Measurements from ENCODE around the gene IRX6. TPM values are rescaled to one million over a fixed set of nuclear protein-coding genes. Genes with fewer than 3 reads are reported as not detected.

IRX6 gene
- total RNA-seq, 1 experiment from 2014 or later: not detected

DNA sequence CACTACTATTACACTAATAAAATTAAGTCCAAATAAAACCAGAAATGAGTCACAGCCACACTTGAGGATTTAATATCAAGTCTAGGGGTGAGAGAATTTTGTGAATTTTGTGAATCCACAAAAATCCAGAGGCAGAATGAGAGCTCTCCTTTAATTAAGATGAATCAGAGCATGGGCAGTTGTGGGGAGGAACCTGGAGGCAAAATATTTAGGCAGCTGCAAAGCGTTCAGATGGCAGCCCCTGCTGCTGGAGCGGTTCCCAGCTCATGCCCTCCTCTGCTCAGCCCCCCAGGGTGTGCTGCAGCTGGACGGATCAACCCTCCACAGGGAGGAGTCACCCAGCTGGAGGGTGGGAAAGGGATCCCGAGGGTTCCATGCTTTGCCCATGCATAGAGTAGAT, 43.4 kb upstream of the IRX6 start:
- ChIA-PET POLR2A (no interaction called here), CTCF (no interaction called here)
- Histone ChIP-seq H3K36me3 (ENCODE audit: control insufficient read depth, insufficient read depth, low read length) (no peaks in the 10 kb centered on the region), H3K4me1 (no peaks in the 10 kb centered on the region), H3K4me3 (ENCODE audit: low read depth, low read length) (no peak overlapping the region), H3K27me3 (replicated peaks; ENCODE audit: control insufficient read depth, insufficient read depth, low read length) (no peaks in the 10 kb centered on the region), H3K9me3 (no peaks in the 10 kb centered on the region)
- H3K36me3 Mint-ChIP-seq (ENCODE audit: insufficient read depth, unreplicated experiment): no peaks in the 10 kb centered on the region
- no TSS peak for BruUV-seq (replicated peaks)
- H3K4me3 Mint-ChIP-seq (ENCODE audit: unreplicated experiment): no peak overlapping the region
- TF ChIP-seq, protein P1, sequence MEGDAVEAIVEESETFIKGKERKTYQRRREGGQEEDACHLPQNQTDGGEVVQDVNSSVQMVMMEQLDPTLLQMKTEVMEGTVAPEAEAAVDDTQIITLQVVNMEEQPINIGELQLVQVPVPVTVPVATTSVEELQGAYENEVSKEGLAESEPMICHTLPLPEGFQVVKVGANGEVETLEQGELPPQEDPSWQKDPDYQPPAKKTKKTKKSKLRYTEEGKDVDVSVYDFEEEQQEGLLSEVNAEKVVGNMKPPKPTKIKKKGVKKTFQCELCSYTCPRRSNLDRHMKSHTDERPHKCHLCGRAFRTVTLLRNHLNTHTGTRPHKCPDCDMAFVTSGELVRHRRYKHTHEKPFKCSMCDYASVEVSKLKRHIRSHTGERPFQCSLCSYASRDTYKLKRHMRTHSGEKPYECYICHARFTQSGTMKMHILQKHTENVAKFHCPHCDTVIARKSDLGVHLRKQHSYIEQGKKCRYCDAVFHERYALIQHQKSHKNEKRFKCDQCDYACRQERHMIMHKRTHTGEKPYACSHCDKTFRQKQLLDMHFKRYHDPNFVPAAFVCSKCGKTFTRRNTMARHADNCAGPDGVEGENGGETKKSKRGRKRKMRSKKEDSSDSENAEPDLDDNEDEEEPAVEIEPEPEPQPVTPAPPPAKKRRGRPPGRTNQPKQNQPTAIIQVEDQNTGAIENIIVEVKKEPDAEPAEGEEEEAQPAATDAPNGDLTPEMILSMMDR (IDR thresholded peaks at IDR 0.05; ENCODE audit: insufficient read depth in 1 of 2, low read depth in 1 of 2, low read length in 1 of 2, severe bottlenecking in 1 of 2, unreplicated experiment in 1 of 2): no peak
- H3K27ac Mint-ChIP-seq (ENCODE audit: unreplicated experiment): no peak overlapping the region
- DNase-seq: no peak
- H3K4me1 Mint-ChIP-seq (ENCODE audit: low read depth, unreplicated experiment): no peaks in the 10 kb centered on the region
- H3K27me3 Mint-ChIP-seq (ENCODE audit: insufficient read depth, unreplicated experiment): peaks cover 8% of the 10 kb centered on the region
- no peaks in the 10 kb centered on the region for H3K9me3 Mint-ChIP-seq (ENCODE audit: unreplicated experiment)
- intact Hi-C loops (cut with micrococcal nuclease; ENCODE audit: unreplicated experiment): no loop called here

- POLR2A ChIA-PET: no interaction called here
- H3K36me3 ChIP-seq (ENCODE audit: control insufficient read depth, insufficient read depth, low read length): no peaks in the 10 kb centered on the region
- no peak overlapping the region for H3K27ac Mint-ChIP-seq (ENCODE audit: unreplicated experiment)
- H3K36me3 Mint-ChIP-seq (ENCODE audit: insufficient read depth, unreplicated experiment): no peaks in the 10 kb centered on the region
- no peak overlapping the region for H3K4me3 Mint-ChIP-seq (ENCODE audit: unreplicated experiment)
- peaks cover 11% of the 10 kb centered on the region for H3K27me3 Mint-ChIP-seq (ENCODE audit: insufficient read depth, unreplicated experiment)
- intact Hi-C loops (cut with micrococcal nuclease; ENCODE audit: unreplicated experiment): no loop called here
- H3K4me3 ChIP-seq (ENCODE audit: low read depth, low read length): no peak overlapping the region
- CTCF ChIA-PET: no interaction called here
- TF ChIP-seq, protein P1 (IDR thresholded peaks at IDR 0.05; ENCODE audit: insufficient read depth in 1 of 2, low read depth in 1 of 2, low read length in 1 of 2, severe bottlenecking in 1 of 2, unreplicated experiment in 1 of 2): no peak
- no TSS peak for BruUV-seq (replicated peaks)
- H3K4me1 Mint-ChIP-seq (ENCODE audit: low read depth, unreplicated experiment): no peaks in the 10 kb centered on the region
- H3K27me3 ChIP-seq (replicated peaks; ENCODE audit: control insufficient read depth, insufficient read depth, low read length): no peaks in the 10 kb centered on the region
- no peaks in the 10 kb centered on the region for H3K4me1 ChIP-seq
- H3K9me3 Mint-ChIP-seq (ENCODE audit: unreplicated experiment): peaks cover 6% of the 10 kb centered on the region
- peaks cover 7% of the 10 kb centered on the region for H3K9me3 ChIP-seq
- DNase-seq: no peak
Observed at GRCh38 chr16:55282441-55282840, 41.6 kb upstream of the IRX6 start.

GRCh38 chr16:55283812-55284717, 39.9 kb upstream of the IRX6 start:
- no peak for DNase-seq
- TF ChIP-seq, protein P1 (IDR thresholded peaks at IDR 0.05; ENCODE audit: insufficient read depth in 1 of 2, low read depth in 1 of 2, low read length in 1 of 2, severe bottlenecking in 1 of 2, unreplicated experiment in 1 of 2): no peak
- no peaks in the 10 kb centered on the region for H3K4me1 Mint-ChIP-seq (ENCODE audit: low read depth, unreplicated experiment)
- no peak overlapping the region for H3K27ac Mint-ChIP-seq (ENCODE audit: unreplicated experiment)
- peaks cover 5% of the 10 kb centered on the region for H3K27me3 Mint-ChIP-seq (ENCODE audit: insufficient read depth, unreplicated experiment)
- intact Hi-C loops (cut with micrococcal nuclease; ENCODE audit: unreplicated experiment): no loop called here
- no TSS peak for BruUV-seq (replicated peaks)
- Histone ChIP-seq H3K9me3 (peaks cover 7% of the 10 kb centered on the region), H3K36me3 (ENCODE audit: control insufficient read depth, insufficient read depth, low read length) (no peaks in the 10 kb centered on the region), H3K4me3 (ENCODE audit: low read depth, low read length) (no peak overlapping the region), H3K4me1 (no peaks in the 10 kb centered on the region), H3K27me3 (replicated peaks; ENCODE audit: control insufficient read depth, insufficient read depth, low read length) (no peaks in the 10 kb centered on the region)
- no peak overlapping the region for H3K4me3 Mint-ChIP-seq (ENCODE audit: unreplicated experiment)
- CTCF ChIA-PET: no interaction called here
- H3K36me3 Mint-ChIP-seq (ENCODE audit: insufficient read depth, unreplicated experiment): no peaks in the 10 kb centered on the region
- H3K9me3 Mint-ChIP-seq (ENCODE audit: unreplicated experiment): peaks cover 17% of the 10 kb centered on the region
- POLR2A ChIA-PET: no interaction called here

All from Caco-2 (cell line).